ENCODE data around the gene TBC1D22A. TPM values are rescaled to one million over a fixed set of nuclear protein-coding genes. Genes with fewer than 3 reads are reported as not detected.

TBC1D22A gene
- total RNA-seq, 1 donor from 2014 or later = 24.2 TPM

GRCh38 chr22:46923394-46923793, 160.9 kb downstream of the TBC1D22A start:
- TF ChIP-seq, protein P1, sequence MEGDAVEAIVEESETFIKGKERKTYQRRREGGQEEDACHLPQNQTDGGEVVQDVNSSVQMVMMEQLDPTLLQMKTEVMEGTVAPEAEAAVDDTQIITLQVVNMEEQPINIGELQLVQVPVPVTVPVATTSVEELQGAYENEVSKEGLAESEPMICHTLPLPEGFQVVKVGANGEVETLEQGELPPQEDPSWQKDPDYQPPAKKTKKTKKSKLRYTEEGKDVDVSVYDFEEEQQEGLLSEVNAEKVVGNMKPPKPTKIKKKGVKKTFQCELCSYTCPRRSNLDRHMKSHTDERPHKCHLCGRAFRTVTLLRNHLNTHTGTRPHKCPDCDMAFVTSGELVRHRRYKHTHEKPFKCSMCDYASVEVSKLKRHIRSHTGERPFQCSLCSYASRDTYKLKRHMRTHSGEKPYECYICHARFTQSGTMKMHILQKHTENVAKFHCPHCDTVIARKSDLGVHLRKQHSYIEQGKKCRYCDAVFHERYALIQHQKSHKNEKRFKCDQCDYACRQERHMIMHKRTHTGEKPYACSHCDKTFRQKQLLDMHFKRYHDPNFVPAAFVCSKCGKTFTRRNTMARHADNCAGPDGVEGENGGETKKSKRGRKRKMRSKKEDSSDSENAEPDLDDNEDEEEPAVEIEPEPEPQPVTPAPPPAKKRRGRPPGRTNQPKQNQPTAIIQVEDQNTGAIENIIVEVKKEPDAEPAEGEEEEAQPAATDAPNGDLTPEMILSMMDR (IDR thresholded peaks at IDR 0.05; ENCODE audit: insufficient read depth, low read depth, low read length) = no peak
- TF ChIP-seq EZH2 (IDR thresholded peaks at IDR 0.05; ENCODE audit: insufficient read depth, low read length) = no peak
- FAIRE-seq = no peak

GRCh38 chr22:46925818-46926217, 163.4 kb downstream of the TBC1D22A start:
- no peak overlapping the region for H3K4me3 Mint-ChIP-seq (ENCODE audit: unreplicated experiment)
- FAIRE-seq (no peak), DNase-seq (ENCODE audit: low read depth) (no peak)
- no peaks in the 10 kb centered on the region for H3K36me3 ChIP-seq (ENCODE audit: insufficient read depth, low read length)
- no peak overlapping the region for H3K4me3 ChIP-seq (ENCODE audit: insufficient read depth, low read depth, low read length)
- no peak overlapping the region for H2AFZ ChIP-seq (ENCODE audit: low read depth, low read length)
- H3K27me3 Mint-ChIP-seq (ENCODE audit: low read depth, unreplicated experiment) = no peaks in the 10 kb centered on the region
- no peak overlapping the region for H3K4me2 ChIP-seq (ENCODE audit: low read length)
- peaks cover 4% of the 10 kb centered on the region for H3K36me3 Mint-ChIP-seq (ENCODE audit: low read depth, unreplicated experiment)
- TF ChIP-seq, protein P1 (IDR thresholded peaks at IDR 0.05; ENCODE audit: insufficient read depth, low read depth, low read length) = no peak
- TF ChIP-seq EZH2 (IDR thresholded peaks at IDR 0.05; ENCODE audit: insufficient read depth, low read length) = no peak
- H4K20me1 ChIP-seq (ENCODE audit: insufficient read depth, low read length) = peaks cover 6% of the 10 kb centered on the region
- no peaks in the 10 kb centered on the region for H3K4me1 Mint-ChIP-seq (ENCODE audit: low read depth, unreplicated experiment)
- no peaks in the 10 kb centered on the region for H3K27me3 ChIP-seq (ENCODE audit: insufficient read depth, low read length)
- H3K4me1 ChIP-seq (ENCODE audit: insufficient read depth, low read length) = peaks cover under 1% of the 10 kb centered on the region
- H3K27ac Mint-ChIP-seq (ENCODE audit: unreplicated experiment) = no peak overlapping the region
- no peaks in the 10 kb centered on the region for H3K79me2 ChIP-seq (ENCODE audit: insufficient read depth, low read length)
- no peaks in the 10 kb centered on the region for H3K9me3 ChIP-seq (ENCODE audit: insufficient read depth, low read depth, low read length)
- no peak overlapping the region for H3K27ac ChIP-seq (ENCODE audit: low read depth, low read length)
- no peak overlapping the region for H3K9ac ChIP-seq (ENCODE audit: low read length)
- H3K9me3 Mint-ChIP-seq (ENCODE audit: unreplicated experiment) = peaks cover 3% of the 10 kb centered on the region

More at GRCh38 chr22:46923394-46923793, 160.9 kb downstream of the TBC1D22A start:
- H3K27ac Mint-ChIP-seq (ENCODE audit: unreplicated experiment) = no peak overlapping the region
- H3K27me3 ChIP-seq (ENCODE audit: insufficient read depth, low read length) = no peaks in the 10 kb centered on the region
- no peaks in the 10 kb centered on the region for H3K79me2 ChIP-seq (ENCODE audit: insufficient read depth, low read length)
- no peak overlapping the region for H3K27ac ChIP-seq (ENCODE audit: low read depth, low read length)
- H3K4me1 Mint-ChIP-seq (ENCODE audit: low read depth, unreplicated experiment) = no peaks in the 10 kb centered on the region
- no peak overlapping the region for H3K9ac ChIP-seq (ENCODE audit: low read length)
- H3K9me3 Mint-ChIP-seq (ENCODE audit: unreplicated experiment) = peaks cover 3% of the 10 kb centered on the region
- peaks cover 6% of the 10 kb centered on the region for H4K20me1 ChIP-seq (ENCODE audit: insufficient read depth, low read length)
- no peak overlapping the region for H3K4me2 ChIP-seq (ENCODE audit: low read length)
- no peak overlapping the region for H3K4me3 Mint-ChIP-seq (ENCODE audit: unreplicated experiment)
- no peaks in the 10 kb centered on the region for H3K36me3 ChIP-seq (ENCODE audit: insufficient read depth, low read length)
- H3K9me3 ChIP-seq (ENCODE audit: insufficient read depth, low read depth, low read length) = no peaks in the 10 kb centered on the region
- H2AFZ ChIP-seq (ENCODE audit: low read depth, low read length) = no peak overlapping the region
- H3K4me1 ChIP-seq (ENCODE audit: insufficient read depth, low read length) = no peaks in the 10 kb centered on the region
- peaks cover 15% of the 10 kb centered on the region for H3K36me3 Mint-ChIP-seq (ENCODE audit: low read depth, unreplicated experiment)
- H3K27me3 Mint-ChIP-seq (ENCODE audit: low read depth, unreplicated experiment) = no peaks in the 10 kb centered on the region
- no peak for DNase-seq (ENCODE audit: low read depth)
- H3K4me3 ChIP-seq (ENCODE audit: insufficient read depth, low read depth, low read length) = no peak overlapping the region

- no peak overlapping the region for H3K27ac ChIP-seq (ENCODE audit: low read depth, low read length)
- no peaks in the 10 kb centered on the region for H3K9me3 ChIP-seq (ENCODE audit: insufficient read depth, low read depth, low read length)
- Mint-ChIP-seq H3K27ac (ENCODE audit: unreplicated experiment) (no peak overlapping the region), H3K9me3 (ENCODE audit: unreplicated experiment) (no peaks in the 10 kb centered on the region), H3K4me1 (ENCODE audit: low read depth, unreplicated experiment) (peaks cover 27% of the 10 kb centered on the region), H3K27me3 (ENCODE audit: low read depth, unreplicated experiment) (no peaks in the 10 kb centered on the region), H3K36me3 (ENCODE audit: low read depth, unreplicated experiment) (peaks cover 17% of the 10 kb centered on the region), H3K4me3 (ENCODE audit: unreplicated experiment) (no peak overlapping the region)
- H2AFZ ChIP-seq (ENCODE audit: low read depth, low read length) = no peak overlapping the region
- TF ChIP-seq EZH2 (IDR thresholded peaks at IDR 0.05; ENCODE audit: insufficient read depth, low read length) = no peak
- TF ChIP-seq, protein P1 (IDR thresholded peaks at IDR 0.05; ENCODE audit: insufficient read depth, low read depth, low read length) = no peak
- no peak for FAIRE-seq
- DNase-seq (ENCODE audit: low read depth) = peak; percentile 24
- no peak overlapping the region for H3K4me3 ChIP-seq (ENCODE audit: insufficient read depth, low read depth, low read length)
- no peaks in the 10 kb centered on the region for H3K79me2 ChIP-seq (ENCODE audit: insufficient read depth, low read length)
- H4K20me1 ChIP-seq (ENCODE audit: insufficient read depth, low read length) = no peaks in the 10 kb centered on the region
- H3K27me3 ChIP-seq (ENCODE audit: insufficient read depth, low read length) = no peaks in the 10 kb centered on the region
- H3K4me2 ChIP-seq (ENCODE audit: low read length) = no peak overlapping the region
- no peak overlapping the region for H3K9ac ChIP-seq (ENCODE audit: low read length)
- peaks cover 19% of the 10 kb centered on the region for H3K4me1 ChIP-seq (ENCODE audit: insufficient read depth, low read length)
- no peaks in the 10 kb centered on the region for H3K36me3 ChIP-seq (ENCODE audit: insufficient read depth, low read length)
Measured at GRCh38 chr22:46929046-46929709, 166.7 kb downstream of the TBC1D22A start.

Measured in astrocyte (in vitro differentiated cells and primary cell).